Measurements from ENCODE around the gene CBFA2T3. TPM values are rescaled to one million over a fixed set of nuclear protein-coding genes. Genes with fewer than 3 reads are reported as not detected.

Gene CBFA2T3
- total RNA-seq, 2 experiments from 2014 or later, result not detected

GRCh38 chr16:88999457-89000206 lies 22.6 kb upstream of the CBFA2T3 start:
- Mint-ChIP-seq H3K4me1 (peaks cover 6% of the 10 kb centered on the region), H3K36me3 (ENCODE audit: low read depth) (no peaks in the 10 kb centered on the region), H3K9me3 (peaks cover 15% of the 10 kb centered on the region), H3K27ac (no peak overlapping the region), H3K27me3 (peaks cover 11% of the 10 kb centered on the region), H3K4me3 (no peak overlapping the region)
- DNase-seq, result no peak
- POLR2A ChIA-PET, result no interaction called here
- CTCF ChIA-PET, result no interaction called here

- Mint-ChIP-seq H3K4me1 (peaks cover 6% of the 10 kb centered on the region), H3K27ac (no peak overlapping the region), H3K27me3 (no peaks in the 10 kb centered on the region), H3K36me3 (ENCODE audit: low read depth) (no peaks in the 10 kb centered on the region), H3K4me3 (no peak overlapping the region), H3K9me3 (peaks cover 15% of the 10 kb centered on the region)
- ChIA-PET POLR2A (no interaction called here), CTCF (interaction anchor here (0.6 kb wide), 1 partner anchor 96 kb away, joined by 3 read pairs; no protein-coding TSS in a partner anchor)
- DNase-seq, result no peak
Measured at GRCh38 chr16:88995746-88996535, 18.9 kb upstream of the CBFA2T3 start.

- Mint-ChIP-seq H3K27ac (peak overlapping the region; percentile 69), H3K36me3 (ENCODE audit: low read depth) (no peaks in the 10 kb centered on the region), H3K4me1 (peaks cover 6% of the 10 kb centered on the region), H3K4me3 (no peak overlapping the region), H3K9me3 (peaks cover 15% of the 10 kb centered on the region), H3K27me3 (no peaks in the 10 kb centered on the region)
- ChIA-PET POLR2A (no interaction called here), CTCF (no interaction called here)
- DNase-seq, result no peak
Measured at GRCh38 chr16:88995194-88995593, 18.2 kb upstream of the CBFA2T3 start.

GRCh38 chr16:88994695-88995094 lies 17.7 kb upstream of the CBFA2T3 start:
- no peak overlapping the region for H3K4me3 Mint-ChIP-seq

GRCh38 chr16:88993946-88994600 lies 17.1 kb upstream of the CBFA2T3 start:
- peaks cover 9% of the 10 kb centered on the region for H3K9me3 Mint-ChIP-seq
- peaks cover under 1% of the 10 kb centered on the region for H3K4me1 Mint-ChIP-seq
- no peaks in the 10 kb centered on the region for H3K27me3 Mint-ChIP-seq
- POLR2A ChIA-PET, result no interaction called here
- no peaks in the 10 kb centered on the region for H3K36me3 Mint-ChIP-seq (ENCODE audit: low read depth)
- CTCF ChIA-PET, result no interaction called here
- H3K4me3 Mint-ChIP-seq, result no peak overlapping the region
- no peak overlapping the region for H3K27ac Mint-ChIP-seq
- no peak for DNase-seq

More at GRCh38 chr16:88994695-88995094, 17.7 kb upstream of the CBFA2T3 start:
- peaks cover 12% of the 10 kb centered on the region for H3K9me3 Mint-ChIP-seq
- ChIA-PET POLR2A (no interaction called here), CTCF (no interaction called here)
- H3K36me3 Mint-ChIP-seq (ENCODE audit: low read depth), result no peaks in the 10 kb centered on the region
- no peak for DNase-seq
- no peak overlapping the region for H3K27ac Mint-ChIP-seq
- no peaks in the 10 kb centered on the region for H3K27me3 Mint-ChIP-seq
- H3K4me1 Mint-ChIP-seq, result peaks cover 3% of the 10 kb centered on the region

GRCh38 chr16:88993166-88993761 lies 16.3 kb upstream of the CBFA2T3 start:
- Mint-ChIP-seq H3K36me3 (ENCODE audit: low read depth) (no peaks in the 10 kb centered on the region), H3K27me3 (no peaks in the 10 kb centered on the region), H3K4me1 (no peaks in the 10 kb centered on the region), H3K9me3 (peaks cover 7% of the 10 kb centered on the region), H3K4me3 (no peak overlapping the region), H3K27ac (no peak overlapping the region)
- POLR2A ChIA-PET, result no interaction called here
- CTCF ChIA-PET, result no interaction called here
- DNase-seq, result no peak

- Mint-ChIP-seq H3K27ac (no peak overlapping the region), H3K36me3 (ENCODE audit: low read depth) (no peaks in the 10 kb centered on the region), H3K9me3 (peaks cover 5% of the 10 kb centered on the region), H3K27me3 (no peaks in the 10 kb centered on the region), H3K4me1 (no peaks in the 10 kb centered on the region), H3K4me3 (no peak overlapping the region)
- DNase-seq, result no peak
- POLR2A ChIA-PET, result no interaction called here
- CTCF ChIA-PET, result no interaction called here
Measured at GRCh38 chr16:88992351-88993165, 15.6 kb upstream of the CBFA2T3 start.

GRCh38 chr16:88991813-88992350 lies 14.9 kb upstream of the CBFA2T3 start:
- POLR2A ChIA-PET, result no interaction called here

GRCh38 chr16:88989852-88990547 lies 13.0 kb upstream of the CBFA2T3 start:
- Mint-ChIP-seq H3K36me3 (ENCODE audit: low read depth) (no peaks in the 10 kb centered on the region), H3K9me3 (no peaks in the 10 kb centered on the region), H3K4me1 (no peaks in the 10 kb centered on the region), H3K4me3 (no peak overlapping the region), H3K27me3 (no peaks in the 10 kb centered on the region), H3K27ac (no peak overlapping the region)
- POLR2A ChIA-PET, result no interaction called here
- no peak for DNase-seq
- CTCF ChIA-PET, result interaction anchor here (1.0 kb wide), 1 partner anchor 11 kb away, joined by 3 read pairs; no protein-coding TSS in a partner anchor

More at GRCh38 chr16:88991813-88992350, 14.9 kb upstream of the CBFA2T3 start:
- no peaks in the 10 kb centered on the region for H3K27me3 Mint-ChIP-seq
- DNase-seq, result no peak
- CTCF ChIA-PET, result no interaction called here
- no peaks in the 10 kb centered on the region for H3K36me3 Mint-ChIP-seq (ENCODE audit: low read depth)
- no peaks in the 10 kb centered on the region for H3K4me1 Mint-ChIP-seq
- H3K27ac Mint-ChIP-seq, result no peak overlapping the region
- no peak overlapping the region for H3K4me3 Mint-ChIP-seq
- H3K9me3 Mint-ChIP-seq, result no peaks in the 10 kb centered on the region

- H3K27ac Mint-ChIP-seq, result no peak overlapping the region
- no peak for DNase-seq
- H3K27me3 Mint-ChIP-seq, result no peaks in the 10 kb centered on the region
- H3K36me3 Mint-ChIP-seq (ENCODE audit: low read depth), result no peaks in the 10 kb centered on the region
- H3K9me3 Mint-ChIP-seq, result no peaks in the 10 kb centered on the region
- no peaks in the 10 kb centered on the region for H3K4me1 Mint-ChIP-seq
- ChIA-PET POLR2A (no interaction called here), CTCF (interaction anchor here (1.0 kb wide), 1 partner anchor 10 kb away, joined by 3 read pairs; no protein-coding TSS in a partner anchor)
- H3K4me3 Mint-ChIP-seq, result no peak overlapping the region
Measured at GRCh38 chr16:88988980-88989811, 12.2 kb upstream of the CBFA2T3 start.

GRCh38 chr16:88985521-88985920 lies 8.5 kb upstream of the CBFA2T3 start:
- Mint-ChIP-seq H3K9me3 (no peaks in the 10 kb centered on the region), H3K27ac (no peak overlapping the region), H3K36me3 (ENCODE audit: low read depth) (no peaks in the 10 kb centered on the region), H3K27me3 (no peaks in the 10 kb centered on the region), H3K4me3 (no peak overlapping the region), H3K4me1 (no peaks in the 10 kb centered on the region)
- ChIA-PET POLR2A (no interaction called here), CTCF (interaction anchor here (0.6 kb wide), 1 partner anchor 33 kb away, joined by 3 read pairs; no protein-coding TSS in a partner anchor)
- no peak for DNase-seq

All from activated CD4-positive, alpha-beta T cell treated with anti-CD3 and anti-CD28 coated beads, Interleukin-2, amount 10 ng/mL, durations not matched to agents 7 days and 5 days (primary cell).